Stimulated activated CD8-positive, alpha-beta memory T cell treated with anti-CD3 and anti-CD28 coated beads, Interleukin-2, amount 100 ng/mL, for 1 hour (primary cell): ENCODE measurements around the gene PDE4C.

ENCODE experiments used
- DNase-seq, 2 donors: peaks; one replicate each; pipeline ENCODE4 v3.0.0-alpha.2; 2020; ENCODE audit warnings: low read depth in 2 of 2

PDE4C gene

GRCh38 chr19:18198374-18198773 lies 27.9 kb downstream of the PDE4C start:
- DNase-seq: no peak

GRCh38 chr19:18197941-18198340 lies 28.3 kb downstream of the PDE4C start:
- DNase-seq: no peak

GRCh38 chr19:18197306-18197705 lies 28.9 kb downstream of the PDE4C start:
- DNase-seq: no peak

- no peak for DNase-seq
These were observed 29.8 kb downstream of the PDE4C start for GRCh38 chr19:18196511-18196845.

GRCh38 chr19:18194554-18195238 lies 31.5 kb downstream of the PDE4C start:
- no peak for DNase-seq

GRCh38 chr19:18194181-18194530 lies 32.1 kb downstream of the PDE4C start:
- no peak for DNase-seq

- no peak for DNase-seq
These were observed 32.7 kb downstream of the PDE4C start for GRCh38 chr19:18193388-18194180.

GRCh38 chr19:18192673-18193387 lies 33.4 kb downstream of the PDE4C start, which contains the start of gene MPV17L2:
MPV17L2 (plus strand) TSS chr19:18193218; CDS start chr19:18193282, 64 bp downstream.
- DNase-seq: peak; percentile 94 to 96

- no peak for DNase-seq
These were observed 34.6 kb downstream of the PDE4C start for GRCh38 chr19:18191640-18192062.

- no peak for DNase-seq
These were observed 36.0 kb downstream of the PDE4C start for GRCh38 chr19:18190278-18190677.

GRCh38 chr19:18185538-18185937 lies 40.7 kb downstream of the PDE4C start:
- DNase-seq: no peak

GRCh38 chr19:18183529-18183928 lies 42.7 kb downstream of the PDE4C start:
- no peak for DNase-seq

- no peak for DNase-seq
These were observed 46.3 kb downstream of the PDE4C start for GRCh38 chr19:18179957-18180356.

GRCh38 chr19:18176367-18177310 lies 49.6 kb downstream of the PDE4C start:
- DNase-seq: no peak

GRCh38 chr19:18174983-18175382 lies 51.3 kb downstream of the PDE4C start:
- no peak for DNase-seq
